SK-N-SH treated with all-trans-retinoic acid at 6 μM for 48 hours (cell line): ENCODE results near the gene SEMA4D.

Experiments used
- ATAC-seq: fragments of 200-7000 bp; cut with Tn5 transposase; 3 replicates; pipeline ENCODE4 v1.9.1; 2020; ENCODE audit warnings: mild to moderate bottlenecking, moderate library complexity
- ARNTL ChIP-seq: fragments of 450-650 bp; formaldehyde crosslinking; IDR thresholded peaks from 2 replicates; pipeline ENCODE4 v1.5.0; 2020; ENCODE audit warnings: low read depth, mild to moderate bottlenecking, moderate library complexity, borderline replicate concordance
- BACH2 ChIP-seq: fragments of 250-450 bp; sonication (Bioruptor Pico); IDR thresholded peaks from 2 replicates; pipeline ENCODE4 v1.9.0; 2021; ENCODE audit warnings: mild to moderate bottlenecking, borderline replicate concordance
- CSDC2 ChIP-seq: fragments of 250-450 bp; sonication (Bioruptor Pico); IDR thresholded peaks from 2 replicates; pipeline ENCODE4 v1.5.0; 2020; ENCODE audit warnings: mild to moderate bottlenecking, moderate library complexity
- ESRRG ChIP-seq: fragments of 250-450 bp; sonication (Bioruptor Pico); IDR thresholded peaks from 2 replicates; pipeline ENCODE4 v1.6.1; 2021; ENCODE audit warnings: mild to moderate bottlenecking
- OSR1 ChIP-seq: fragments of 250-450 bp; sonication (Bioruptor Pico); IDR thresholded peaks from 2 replicates; pipeline ENCODE4 v1.8.0; 2022; ENCODE audit warnings: moderate library complexity, mild to moderate bottlenecking, inconsistent platforms
- PPARA ChIP-seq: fragments of 250-450 bp; sonication (Bioruptor Pico); IDR thresholded peaks from 2 replicates; pipeline ENCODE4 v1.5.0; 2020; ENCODE audit warnings: mild to moderate bottlenecking, borderline replicate concordance
- RARB ChIP-seq: fragments of 250-450 bp; sonication (Bioruptor Pico); IDR thresholded peaks from 2 replicates; pipeline ENCODE4 v1.8.0; 2021; ENCODE audit warnings: mild to moderate bottlenecking, moderate library complexity
- SNAI2 ChIP-seq: fragments of 250-450 bp; sonication (Bioruptor Pico); IDR thresholded peaks from 2 replicates; pipeline ENCODE4 v1.5.0; 2020; ENCODE audit warnings: mild to moderate bottlenecking, moderate library complexity
- TCF4 ChIP-seq: fragments of 250-450 bp; sonication (Bioruptor Pico); IDR thresholded peaks from 2 replicates; pipeline ENCODE4 v1.8.0; 2021; ENCODE audit warnings: mild to moderate bottlenecking, moderate library complexity, borderline replicate concordance
- TOX ChIP-seq: fragments of 250-450 bp; sonication (Bioruptor Pico); IDR thresholded peaks from 2 replicates; pipeline ENCODE4 v1.8.0; 2021; ENCODE audit warnings: mild to moderate bottlenecking, moderate library complexity, borderline replicate concordance
- ZC3H10 ChIP-seq: fragments of 250-450 bp; sonication (Bioruptor Pico); IDR thresholded peaks from 2 replicates; pipeline ENCODE4 v1.5.1; 2021; ENCODE audit warnings: mild to moderate bottlenecking, moderate library complexity
- ZFP3 ChIP-seq: fragments of 250-450 bp; sonication (Bioruptor Pico); IDR thresholded peaks from 2 replicates; pipeline ENCODE4 v1.5.0; 2020; ENCODE audit warnings: mild to moderate bottlenecking, moderate library complexity
- ZFP30 ChIP-seq: fragments of 450-650 bp; formaldehyde crosslinking; IDR thresholded peaks from 2 replicates; pipeline ENCODE4 v1.5.0; 2022; ENCODE audit warnings: mild to moderate bottlenecking, moderate library complexity
- ZNF70 ChIP-seq: fragments of 450-650 bp; formaldehyde crosslinking; IDR thresholded peaks from 2 replicates; pipeline ENCODE4 v1.5.0; 2020; ENCODE audit warnings: mild to moderate bottlenecking, moderate library complexity
- ZNF8 ChIP-seq: fragments of 450-650 bp; formaldehyde crosslinking; IDR thresholded peaks from 2 replicates; pipeline ENCODE4 v1.5.0; 2020; ENCODE audit warnings: mild to moderate bottlenecking, moderate library complexity
- TF ChIP-seq, protein P1 (sequence below): fragments of 250-450 bp; sonication (Bioruptor Pico); IDR thresholded peaks from 2 replicates; pipeline ENCODE4 v1.5.1; 2020; ENCODE audit warnings: low read depth, mild to moderate bottlenecking, moderate library complexity
- TF ChIP-seq, protein P2 (sequence below): fragments of 250-450 bp; sonication (Bioruptor Pico); IDR thresholded peaks from 2 replicates; pipeline ENCODE4 v1.5.0; 2020; ENCODE audit warnings: mild to moderate bottlenecking, moderate library complexity
- TF ChIP-seq, protein P3 (sequence below): fragments of 250-450 bp; sonication (Bioruptor Pico); IDR thresholded peaks from 2 replicates; pipeline ENCODE4 v1.8.0; 2021; ENCODE audit warnings: low read depth, mild to moderate bottlenecking, moderate library complexity, borderline replicate concordance
- TF ChIP-seq, protein P4 (sequence below): fragments of 250-450 bp; sonication (Bioruptor Pico); IDR thresholded peaks from 2 replicates; pipeline ENCODE4 v1.8.0; 2020; ENCODE audit warnings: mild to moderate bottlenecking, moderate library complexity, borderline replicate concordance

Gene SEMA4D

DNA sequence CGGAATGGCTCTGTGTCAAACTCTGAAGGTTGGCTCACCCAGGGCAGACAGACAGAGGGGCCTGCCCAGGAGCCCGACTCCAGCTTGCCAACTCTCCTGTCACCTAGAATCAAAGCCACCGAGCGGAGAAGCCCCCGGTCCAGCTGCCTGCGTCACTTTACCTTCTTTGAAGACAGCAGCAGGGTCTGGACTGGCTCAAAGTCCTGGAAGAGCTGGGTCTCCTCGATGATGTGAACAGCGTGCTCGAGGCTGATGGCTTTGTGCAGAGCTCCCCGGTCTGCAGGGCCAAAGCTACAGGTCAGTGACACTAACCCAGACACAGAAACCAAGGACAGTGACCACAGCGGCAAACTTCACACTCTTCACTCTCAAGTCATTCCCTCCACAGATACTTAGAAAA, 111.7 kb downstream of the SEMA4D start:
- no peak for TF ChIP-seq TOX (CRISPR knock-in tag)

DNA sequence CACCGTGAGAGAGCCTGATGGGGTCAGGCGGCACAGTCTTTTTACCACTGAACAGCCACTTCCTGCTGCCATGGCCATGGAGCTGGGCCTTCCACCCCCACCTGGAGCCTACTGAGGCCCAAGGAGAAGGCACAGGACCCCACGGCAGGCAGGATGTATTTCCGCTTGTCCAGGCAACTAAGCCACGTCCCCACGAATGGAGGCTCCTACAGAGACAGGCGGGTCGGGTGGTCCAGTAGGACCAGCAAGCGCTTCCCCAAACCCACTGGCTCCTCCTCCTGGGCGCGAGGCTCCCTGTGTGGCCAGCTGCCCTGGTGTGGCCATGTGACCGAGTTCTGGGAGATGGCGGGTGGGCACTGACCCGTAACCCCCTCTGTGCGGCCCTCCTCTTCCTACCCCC, 113.1 kb downstream of the SEMA4D start:
- no peak for ATAC-seq
- TF ChIP-seq ESRRG (CRISPR knock-in tag) (no peak), ZFP30 (no peak), ZFP3 (no peak), OSR1 (no peak)

More for the DNA sequence above, 111.7 kb downstream of the SEMA4D start:
- ATAC-seq, result no peak

DNA sequence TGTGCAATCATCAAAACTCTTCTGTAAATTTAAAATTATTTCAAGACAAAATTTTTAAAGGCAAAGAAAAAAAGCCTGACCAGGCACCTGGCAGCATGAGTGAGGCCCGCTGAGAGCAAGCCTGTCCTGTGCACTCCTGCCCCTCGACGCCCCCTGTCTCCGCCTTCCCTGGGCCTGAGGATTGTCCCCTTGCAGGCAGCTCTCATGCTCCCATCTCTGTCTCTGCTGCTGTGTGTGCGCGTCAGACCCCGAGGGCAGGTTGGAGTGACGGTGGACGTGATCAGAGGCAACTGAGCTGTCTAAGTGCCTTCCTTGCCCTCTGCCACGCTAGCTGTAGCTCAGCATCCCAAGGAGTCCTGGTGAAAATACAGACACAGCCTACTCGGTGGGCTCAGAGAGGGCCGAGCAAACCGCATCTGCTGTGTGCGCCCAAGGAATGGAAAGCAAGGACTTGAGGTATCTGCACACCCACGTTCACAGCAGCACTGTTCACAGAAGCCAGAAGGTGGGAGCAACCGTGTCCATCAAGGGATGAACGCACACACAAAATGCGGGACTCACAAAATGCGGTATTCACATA, 114.1 kb downstream of the SEMA4D start:
- ATAC-seq, result no peak
- TF ChIP-seq PPARA (CRISPR knock-in tag) (no peak), ZNF70 (no peak), TCF4 (CRISPR knock-in tag) (no peak)
- TF ChIP-seq, protein P1, sequence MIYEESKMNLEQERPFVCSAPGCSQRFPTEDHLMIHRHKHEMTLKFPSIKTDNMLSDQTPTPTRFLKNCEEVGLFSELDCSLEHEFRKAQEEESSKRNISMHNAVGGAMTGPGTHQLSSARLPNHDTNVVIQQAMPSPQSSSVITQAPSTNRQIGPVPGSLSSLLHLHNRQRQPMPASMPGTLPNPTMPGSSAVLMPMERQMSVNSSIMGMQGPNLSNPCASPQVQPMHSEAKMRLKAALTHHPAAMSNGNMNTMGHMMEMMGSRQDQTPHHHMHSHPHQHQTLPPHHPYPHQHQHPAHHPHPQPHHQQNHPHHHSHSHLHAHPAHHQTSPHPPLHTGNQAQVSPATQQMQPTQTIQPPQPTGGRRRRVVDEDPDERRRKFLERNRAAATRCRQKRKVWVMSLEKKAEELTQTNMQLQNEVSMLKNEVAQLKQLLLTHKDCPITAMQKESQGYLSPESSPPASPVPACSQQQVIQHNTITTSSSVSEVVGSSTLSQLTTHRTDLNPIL (CRISPR knock-in tag), result no peak

DNA sequence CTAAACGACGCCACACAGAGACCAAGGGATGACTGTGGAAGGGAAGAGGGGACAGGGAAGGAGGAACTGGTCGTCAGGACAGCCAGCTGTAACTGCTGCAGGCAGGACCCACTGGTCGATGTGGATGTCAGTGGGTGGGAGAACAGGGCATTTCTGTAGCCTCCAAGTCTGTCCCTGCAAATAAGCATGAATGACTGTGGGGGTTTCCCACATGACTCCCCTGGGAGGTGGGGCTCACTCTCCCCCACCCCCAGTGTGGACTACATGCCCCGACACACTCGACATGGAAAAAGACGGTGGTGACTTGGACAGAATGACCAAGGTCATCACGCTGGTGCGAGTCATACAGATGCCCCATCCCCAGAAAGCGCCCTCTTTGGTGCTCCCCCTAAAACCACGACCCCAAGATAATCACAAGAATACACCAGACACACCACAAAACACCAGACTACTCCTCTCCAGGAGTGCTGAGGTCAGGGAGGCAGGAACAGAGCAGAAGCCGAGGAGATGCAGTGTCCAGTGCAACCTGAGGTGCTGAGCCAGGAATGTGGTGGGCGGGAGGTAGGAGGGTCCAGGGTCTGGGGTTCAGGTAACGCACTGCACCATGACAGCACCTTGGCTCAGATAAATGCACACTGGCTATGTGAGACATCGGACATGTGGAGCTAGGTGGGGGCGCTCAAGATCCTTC, 114.7 kb downstream of the SEMA4D start:
- no peak for ATAC-seq
- TF ChIP-seq ZFP3 (no peak), BACH2 (CRISPR knock-in tag) (no peak), CSDC2 (CRISPR knock-in tag) (no peak), RARB (no peak), ZC3H10 (CRISPR knock-in tag) (no peak), ZFP30 (no peak)
- TF ChIP-seq, protein P2, sequence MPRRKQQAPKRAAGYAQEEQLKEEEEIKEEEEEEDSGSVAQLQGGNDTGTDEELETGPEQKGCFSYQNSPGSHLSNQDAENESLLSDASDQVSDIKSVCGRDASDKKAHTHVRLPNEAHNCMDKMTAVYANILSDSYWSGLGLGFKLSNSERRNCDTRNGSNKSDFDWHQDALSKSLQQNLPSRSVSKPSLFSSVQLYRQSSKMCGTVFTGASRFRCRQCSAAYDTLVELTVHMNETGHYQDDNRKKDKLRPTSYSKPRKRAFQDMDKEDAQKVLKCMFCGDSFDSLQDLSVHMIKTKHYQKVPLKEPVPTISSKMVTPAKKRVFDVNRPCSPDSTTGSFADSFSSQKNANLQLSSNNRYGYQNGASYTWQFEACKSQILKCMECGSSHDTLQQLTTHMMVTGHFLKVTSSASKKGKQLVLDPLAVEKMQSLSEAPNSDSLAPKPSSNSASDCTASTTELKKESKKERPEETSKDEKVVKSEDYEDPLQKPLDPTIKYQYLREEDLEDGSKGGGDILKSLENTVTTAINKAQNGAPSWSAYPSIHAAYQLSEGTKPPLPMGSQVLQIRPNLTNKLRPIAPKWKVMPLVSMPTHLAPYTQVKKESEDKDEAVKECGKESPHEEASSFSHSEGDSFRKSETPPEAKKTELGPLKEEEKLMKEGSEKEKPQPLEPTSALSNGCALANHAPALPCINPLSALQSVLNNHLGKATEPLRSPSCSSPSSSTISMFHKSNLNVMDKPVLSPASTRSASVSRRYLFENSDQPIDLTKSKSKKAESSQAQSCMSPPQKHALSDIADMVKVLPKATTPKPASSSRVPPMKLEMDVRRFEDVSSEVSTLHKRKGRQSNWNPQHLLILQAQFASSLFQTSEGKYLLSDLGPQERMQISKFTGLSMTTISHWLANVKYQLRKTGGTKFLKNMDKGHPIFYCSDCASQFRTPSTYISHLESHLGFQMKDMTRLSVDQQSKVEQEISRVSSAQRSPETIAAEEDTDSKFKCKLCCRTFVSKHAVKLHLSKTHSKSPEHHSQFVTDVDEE, result no peak
- TF ChIP-seq, protein P3, sequence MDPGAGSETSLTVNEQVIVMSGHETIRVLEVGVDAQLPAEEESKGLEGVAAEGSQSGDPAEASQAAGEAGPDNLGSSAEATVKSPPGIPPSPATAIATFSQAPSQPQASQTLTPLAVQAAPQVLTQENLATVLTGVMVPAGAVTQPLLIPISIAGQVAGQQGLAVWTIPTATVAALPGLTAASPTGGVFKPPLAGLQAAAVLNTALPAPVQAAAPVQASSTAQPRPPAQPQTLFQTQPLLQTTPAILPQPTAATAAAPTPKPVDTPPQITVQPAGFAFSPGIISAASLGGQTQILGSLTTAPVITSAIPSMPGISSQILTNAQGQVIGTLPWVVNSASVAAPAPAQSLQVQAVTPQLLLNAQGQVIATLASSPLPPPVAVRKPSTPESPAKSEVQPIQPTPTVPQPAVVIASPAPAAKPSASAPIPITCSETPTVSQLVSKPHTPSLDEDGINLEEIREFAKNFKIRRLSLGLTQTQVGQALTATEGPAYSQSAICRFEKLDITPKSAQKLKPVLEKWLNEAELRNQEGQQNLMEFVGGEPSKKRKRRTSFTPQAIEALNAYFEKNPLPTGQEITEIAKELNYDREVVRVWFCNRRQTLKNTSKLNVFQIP (CRISPR knock-in tag), result no peak
- TF ChIP-seq, protein P4, sequence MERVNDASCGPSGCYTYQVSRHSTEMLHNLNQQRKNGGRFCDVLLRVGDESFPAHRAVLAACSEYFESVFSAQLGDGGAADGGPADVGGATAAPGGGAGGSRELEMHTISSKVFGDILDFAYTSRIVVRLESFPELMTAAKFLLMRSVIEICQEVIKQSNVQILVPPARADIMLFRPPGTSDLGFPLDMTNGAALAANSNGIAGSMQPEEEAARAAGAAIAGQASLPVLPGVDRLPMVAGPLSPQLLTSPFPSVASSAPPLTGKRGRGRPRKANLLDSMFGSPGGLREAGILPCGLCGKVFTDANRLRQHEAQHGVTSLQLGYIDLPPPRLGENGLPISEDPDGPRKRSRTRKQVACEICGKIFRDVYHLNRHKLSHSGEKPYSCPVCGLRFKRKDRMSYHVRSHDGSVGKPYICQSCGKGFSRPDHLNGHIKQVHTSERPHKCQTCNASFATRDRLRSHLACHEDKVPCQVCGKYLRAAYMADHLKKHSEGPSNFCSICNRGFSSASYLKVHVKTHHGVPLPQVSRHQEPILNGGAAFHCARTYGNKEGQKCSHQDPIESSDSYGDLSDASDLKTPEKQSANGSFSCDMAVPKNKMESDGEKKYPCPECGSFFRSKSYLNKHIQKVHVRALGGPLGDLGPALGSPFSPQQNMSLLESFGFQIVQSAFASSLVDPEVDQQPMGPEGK (CRISPR knock-in tag), result no peak

DNA sequence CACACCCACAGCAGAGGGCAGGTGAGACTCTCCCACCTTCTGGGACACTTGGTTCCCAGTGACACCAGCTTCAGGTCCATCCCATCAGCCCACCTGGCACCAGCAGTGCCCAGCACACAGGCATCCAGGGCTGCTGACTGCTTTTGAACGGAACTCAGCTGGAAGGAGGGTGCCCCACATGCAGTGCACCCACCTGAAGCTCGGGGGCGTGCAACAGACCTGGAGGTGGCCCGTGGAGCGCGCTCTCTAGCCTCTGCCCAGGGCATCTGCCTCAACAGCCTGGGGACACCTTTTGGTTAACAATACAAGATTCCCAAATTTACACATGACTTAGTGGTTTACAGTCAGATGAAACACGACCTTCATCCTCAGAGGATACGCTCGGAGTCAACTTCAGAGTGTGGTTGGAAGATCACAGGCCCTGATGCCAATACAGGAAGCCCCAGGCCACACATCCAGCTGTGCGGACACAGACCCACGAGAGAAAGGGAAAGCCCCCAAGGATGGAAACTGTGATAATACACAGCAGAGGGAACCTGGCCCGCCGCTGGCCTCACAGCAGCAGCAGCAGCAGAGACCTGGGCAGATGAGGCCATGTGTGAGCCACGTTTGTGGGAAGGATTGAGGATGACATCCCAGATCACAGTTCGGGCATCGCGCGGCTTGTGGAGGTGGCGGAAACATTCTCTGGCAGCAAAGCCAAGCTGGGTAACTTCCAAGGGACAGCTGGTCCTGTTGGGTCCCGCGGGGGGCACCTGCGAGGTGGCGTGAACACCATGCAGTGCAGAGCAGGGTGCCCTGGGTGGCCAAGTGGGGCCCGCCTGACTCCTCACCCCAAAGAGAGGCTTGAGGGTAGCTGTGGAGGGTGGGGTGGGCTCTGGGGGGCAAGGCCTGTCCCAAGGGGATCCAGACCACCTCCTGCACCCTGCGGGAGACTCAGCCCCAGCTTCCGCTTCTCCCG, 115.6 kb downstream of the SEMA4D start:
- no peak for ATAC-seq
- TF ChIP-seq, protein P2, result no peak
- TF ChIP-seq ARNTL (CRISPR knock-in tag) (no peak), RARB (no peak), ZNF8 (CRISPR knock-in tag) (no peak), ZC3H10 (CRISPR knock-in tag) (no peak), SNAI2 (CRISPR knock-in tag) (no peak)
- TF ChIP-seq, protein P4 (CRISPR knock-in tag), result no peak
